CD4-positive, CD25-positive, alpha-beta regulatory T cell (primary cell): ENCODE measurements around the gene FBXW7. TPM values are rescaled to one million over a fixed set of nuclear protein-coding genes. Genes with fewer than 3 reads are reported as not detected.

Experiments used
- ATAC-seq, 2 donors: fragments of 150-1000 bp; cut with Tn5 transposase; one replicate each; pipeline ENCODE4 v1.10.0; 2021; ENCODE audit warnings: low read depth in 2 of 2, moderate number of reproducible peaks in 2 of 2, moderate library complexity in 1 of 2
- DNase-seq, 3 donors: peaks; one replicate each; pipeline versions ENCODE4 v3.0.0 to v3.0.0-alpha.2; 2012 to 2022; ENCODE audit warnings: mixed read lengths in 1 of 3
- H3K27ac ChIP-seq: one replicate; pipeline ENCODE4 v1.7.0; 2013; ENCODE audit warnings: mild to moderate bottlenecking, low read length; ENCODE audit not compliant: insufficient read depth, poor library complexity, severe bottlenecking
- H3K27me3 ChIP-seq: one replicate; pipeline ENCODE4 v1.7.0; 2013; ENCODE audit warnings: low read length; ENCODE audit not compliant: control insufficient read depth, insufficient read depth
- H3K36me3 ChIP-seq: one replicate; pipeline ENCODE4 v1.7.0; 2013; ENCODE audit warnings: mild to moderate bottlenecking, low read length, moderate library complexity; ENCODE audit not compliant: control insufficient read depth, insufficient read depth
- H3K4me1 ChIP-seq: 2 replicates; pipeline ENCODE4 v1.7.0; 2013; ENCODE audit warnings: mild to moderate bottlenecking, low read length; ENCODE audit not compliant: insufficient read depth, control insufficient read depth, poor library complexity, severe bottlenecking
- H3K4me3 ChIP-seq: one replicate; pipeline ENCODE4 v1.7.0; 2013; ENCODE audit warnings: low read depth, mild to moderate bottlenecking, low read length, moderate library complexity
- H3K9me3 ChIP-seq, 2 experiments: 1 replicate in 1 of 2; 2 replicates in 1 of 2; pipeline ENCODE4 v1.7.0; 2013; ENCODE audit warnings: low read length in 2 of 2, mild to moderate bottlenecking in 1 of 2, moderate library complexity in 1 of 2; ENCODE audit not compliant: control insufficient read depth in 2 of 2
- H3K27ac Mint-ChIP-seq, 3 donors: one replicate each; pipeline ENCODE4 v1.8.0; 2020 to 2022; ENCODE audit warnings: mild to moderate bottlenecking in 3 of 3, mixed read lengths in 3 of 3, moderate library complexity in 2 of 3
- H3K27me3 Mint-ChIP-seq: one replicate; pipeline ENCODE4 v1.8.0; 2022; ENCODE audit warnings: mild to moderate bottlenecking, mixed read lengths
- H3K36me3 Mint-ChIP-seq: one replicate; pipeline ENCODE4 v1.8.0; 2020; ENCODE audit warnings: mixed read lengths
- H3K4me1 Mint-ChIP-seq, 4 donors: one replicate each; pipeline ENCODE4 v1.8.0; 2020 to 2022; ENCODE audit warnings: mixed read lengths in 4 of 4, mild to moderate bottlenecking in 1 of 4
- H3K4me3 Mint-ChIP-seq, 4 donors: one replicate each; pipeline ENCODE4 v1.8.0; 2020 to 2022; ENCODE audit warnings: mild to moderate bottlenecking in 4 of 4, mixed read lengths in 4 of 4, moderate library complexity in 3 of 4
- H3K9me3 Mint-ChIP-seq, 7 donors: one replicate each; pipeline ENCODE4 v1.8.0; 2020 to 2022; ENCODE audit warnings: mixed read lengths in 7 of 7, mild to moderate bottlenecking in 3 of 7, moderate library complexity in 2 of 7
- polyA plus RNA-seq, 4 donors: library from polyadenylated mRNA; unstranded; fragments of 300-500 nt; fragmentation: Illumina TruSeq; gene quantifications; one replicate each; pipeline ENCODE4 v1.2.3, GENCODE V29; 2021
- total RNA-seq: library from RNA; stranded (reverse); gene quantifications from one replicate; pipeline ENCODE4 v1.2.3, GENCODE V29; 2022

The FBXW7 gene
- total and polyA plus RNA-seq, 5 donors from 2014 or later = 43.8 to 146 (median 49.1) TPM

GRCh38 chr4:152289541-152289940 is 246.4 kb downstream of the FBXW7 start:
- H3K36me3 ChIP-seq = no peaks in the 10 kb centered on the region
- ATAC-seq (no peak), DNase-seq (no peak)
- Mint-ChIP-seq H3K4me1 (peaks cover 0 to 3% (median 0%) of the 10 kb centered on the region in 4 donors), H3K27me3 (peaks cover 16% of the 10 kb centered on the region), H3K27ac (peak overlapping the region in 1 of 3 donors; percentile 26), H3K9me3 (peaks cover 0 to 2% (median 0%) of the 10 kb centered on the region in 7 donors), H3K4me3 (no peak overlapping the region), H3K36me3 (peaks cover 4% of the 10 kb centered on the region)
- no peaks in the 10 kb centered on the region for H3K4me1 ChIP-seq
- no peaks in the 10 kb centered on the region for H3K9me3 ChIP-seq
- H3K27ac ChIP-seq = no peak overlapping the region
- no peak overlapping the region for H3K4me3 ChIP-seq
- H3K27me3 ChIP-seq = no peaks in the 10 kb centered on the region

DNA sequence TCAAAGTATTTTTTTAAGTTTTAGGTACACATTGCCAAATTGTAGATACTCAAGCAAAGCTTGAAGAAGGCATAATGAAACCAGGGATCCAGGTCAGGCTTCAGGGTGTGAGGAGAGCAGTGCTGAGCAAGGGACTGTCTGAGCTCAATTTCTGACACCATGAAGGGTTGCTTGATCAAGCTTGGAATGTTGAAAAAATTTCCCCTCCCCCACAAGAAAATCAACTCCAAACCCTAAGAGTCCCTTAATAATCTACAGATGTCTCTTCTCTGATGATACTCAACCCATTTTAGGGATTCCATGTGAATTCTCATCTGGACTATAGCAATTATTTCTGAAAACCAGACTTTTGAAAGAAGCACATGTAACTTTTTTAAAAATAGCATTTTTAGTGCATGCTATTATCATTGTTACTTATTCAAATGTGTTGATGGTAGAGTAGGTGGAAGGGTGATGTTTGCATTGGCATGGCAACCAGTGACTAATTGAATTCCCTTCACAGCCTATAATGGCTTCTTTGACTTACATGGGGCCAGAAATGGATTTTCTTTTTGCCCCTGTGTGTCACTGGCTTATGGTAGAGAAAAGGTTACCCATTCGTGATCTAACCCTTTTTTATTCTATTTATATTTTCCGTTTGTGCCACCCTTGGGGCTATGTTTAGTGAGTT is 252.0 kb downstream of the FBXW7 start:
- no peak overlapping the region for H3K27ac ChIP-seq
- DNase-seq (no peak), ATAC-seq (no peak)
- Mint-ChIP-seq H3K9me3 (peaks cover 0 to 2% (median 0%) of the 10 kb centered on the region in 7 donors), H3K27me3 (peaks cover 9% of the 10 kb centered on the region), H3K4me3 (no peak overlapping the region), H3K27ac (peak overlapping the region in 1 of 3 donors; percentile 77), H3K4me1 (peaks cover 0 to 32% (median 11%) of the 10 kb centered on the region in 4 donors), H3K36me3 (peaks cover 14% of the 10 kb centered on the region)
- no peaks in the 10 kb centered on the region for H3K27me3 ChIP-seq
- H3K4me1 ChIP-seq = peaks cover 14% of the 10 kb centered on the region
- H3K36me3 ChIP-seq = no peaks in the 10 kb centered on the region
- no peak overlapping the region for H3K4me3 ChIP-seq
- H3K9me3 ChIP-seq = no peaks in the 10 kb centered on the region

GRCh38 chr4:152281822-152282221 is 254.1 kb downstream of the FBXW7 start:
- peak in 1 of 2 donors; percentile 33 for ATAC-seq
- no peak overlapping the region for H3K4me3 ChIP-seq
- peak in 1 of 3 donors; percentile 66 for DNase-seq
- Mint-ChIP-seq H3K4me3 (peak overlapping the region in 2 of 4 donors; percentile 66 to 67), H3K27me3 (no peaks in the 10 kb centered on the region), H3K4me1 (peaks cover 0 to 32% (median 11%) of the 10 kb centered on the region in 4 donors), H3K36me3 (peaks cover 11% of the 10 kb centered on the region), H3K27ac (peak overlapping the region in 2 of 3 donors; percentile 52 to 86), H3K9me3 (peaks cover 0 to 3% (median 0%) of the 10 kb centered on the region in 7 donors)
- no peaks in the 10 kb centered on the region for H3K36me3 ChIP-seq
- no peaks in the 10 kb centered on the region for H3K27me3 ChIP-seq
- H3K9me3 ChIP-seq = no peaks in the 10 kb centered on the region
- no peak overlapping the region for H3K27ac ChIP-seq
- peaks cover 14% of the 10 kb centered on the region for H3K4me1 ChIP-seq

GRCh38 chr4:152281211-152281610 is 254.7 kb downstream of the FBXW7 start:
- peaks cover 0 to 34% (median 11%) of the 10 kb centered on the region in 4 donors for H3K4me1 Mint-ChIP-seq

GRCh38 chr4:152279234-152279566 is 256.7 kb downstream of the FBXW7 start:
- ATAC-seq (no peak), DNase-seq (no peak)
- H3K27ac Mint-ChIP-seq = peak overlapping the region in 1 of 3 donors; percentile 55
- peaks cover 14% of the 10 kb centered on the region for H3K4me1 ChIP-seq
- H3K36me3 Mint-ChIP-seq = peaks cover 11% of the 10 kb centered on the region
- H3K27me3 Mint-ChIP-seq = no peaks in the 10 kb centered on the region
- H3K27ac ChIP-seq = no peak overlapping the region
- no peak overlapping the region for H3K4me3 Mint-ChIP-seq
- peaks cover 0 to 34% (median 11%) of the 10 kb centered on the region in 4 donors for H3K4me1 Mint-ChIP-seq
- H3K4me3 ChIP-seq = no peak overlapping the region
- H3K9me3 ChIP-seq = no peaks in the 10 kb centered on the region
- peaks cover 0 to 1% (median 0%) of the 10 kb centered on the region in 7 donors for H3K9me3 Mint-ChIP-seq
- no peaks in the 10 kb centered on the region for H3K27me3 ChIP-seq
- no peaks in the 10 kb centered on the region for H3K36me3 ChIP-seq

More at GRCh38 chr4:152281211-152281610, 254.7 kb downstream of the FBXW7 start:
- Mint-ChIP-seq H3K9me3 (peaks cover 0 to 3% (median 0%) of the 10 kb centered on the region in 7 donors), H3K27ac (peak overlapping the region; percentile 52 to 87 (median 86)), H3K36me3 (peaks cover 11% of the 10 kb centered on the region), H3K4me3 (no peak overlapping the region), H3K27me3 (no peaks in the 10 kb centered on the region)
- ATAC-seq (no peak), DNase-seq (no peak)
- H3K4me1 ChIP-seq = peaks cover 14% of the 10 kb centered on the region
- no peaks in the 10 kb centered on the region for H3K27me3 ChIP-seq
- no peak overlapping the region for H3K4me3 ChIP-seq
- H3K36me3 ChIP-seq = no peaks in the 10 kb centered on the region
- H3K9me3 ChIP-seq = no peaks in the 10 kb centered on the region
- H3K27ac ChIP-seq = no peak overlapping the region

DNA sequence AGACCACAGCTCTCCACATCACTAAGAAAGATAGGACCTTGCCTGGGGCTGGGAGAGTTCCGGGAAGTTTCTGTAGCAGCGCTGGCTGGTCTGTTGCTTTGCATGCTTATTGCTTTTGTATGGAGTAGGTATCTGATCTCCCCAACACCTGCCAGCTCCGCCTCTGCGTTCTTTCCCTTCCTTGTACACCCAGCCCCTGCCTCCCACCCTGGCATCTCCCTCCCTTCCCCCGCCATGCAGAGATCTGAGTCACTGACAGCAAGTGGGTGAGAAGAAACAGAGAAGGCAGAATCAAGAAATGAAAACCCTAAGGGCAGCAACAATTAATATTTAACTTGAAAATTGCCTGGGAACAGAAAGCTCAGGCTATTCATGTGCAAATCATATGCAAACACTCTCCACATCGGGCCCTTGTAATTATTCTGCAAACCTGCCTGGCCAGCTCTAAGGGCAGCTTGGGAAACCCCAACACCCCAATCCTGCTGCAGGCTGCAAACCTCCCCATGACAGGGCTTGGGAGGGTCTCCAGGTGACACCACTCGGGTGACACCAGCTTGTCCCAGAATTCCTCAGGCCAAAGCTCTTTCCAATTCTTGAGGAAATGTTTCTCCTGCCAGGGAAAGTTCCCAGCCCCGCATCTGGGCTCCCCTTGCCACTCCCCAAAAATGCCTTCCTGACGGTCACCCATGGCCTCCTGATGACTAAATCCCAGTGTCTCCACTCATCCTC is 257.2 kb downstream of the FBXW7 start:
- Mint-ChIP-seq H3K27me3 (no peaks in the 10 kb centered on the region), H3K27ac (peak overlapping the region in 1 of 3 donors; percentile 55), H3K9me3 (peaks cover 0 to 1% (median 0%) of the 10 kb centered on the region in 7 donors), H3K4me1 (peaks cover 0 to 34% (median 11%) of the 10 kb centered on the region in 4 donors), H3K4me3 (no peak overlapping the region), H3K36me3 (peaks cover 11% of the 10 kb centered on the region)
- H3K27me3 ChIP-seq = no peaks in the 10 kb centered on the region
- DNase-seq (no peak), ATAC-seq (no peak)
- no peaks in the 10 kb centered on the region for H3K36me3 ChIP-seq
- no peak overlapping the region for H3K27ac ChIP-seq
- H3K4me1 ChIP-seq = peaks cover 14% of the 10 kb centered on the region
- H3K4me3 ChIP-seq = no peak overlapping the region
- H3K9me3 ChIP-seq = no peaks in the 10 kb centered on the region

- H3K9me3 Mint-ChIP-seq = peaks cover 0 to 1% (median 0%) of the 10 kb centered on the region in 7 donors
- H3K4me1 Mint-ChIP-seq = peaks cover 0 to 31% (median 11%) of the 10 kb centered on the region in 4 donors
- H3K9me3 ChIP-seq = no peaks in the 10 kb centered on the region
- H3K4me1 ChIP-seq = peaks cover 14% of the 10 kb centered on the region
- H3K4me3 ChIP-seq = no peak overlapping the region
- ATAC-seq (no peak), DNase-seq (no peak)
- H3K27me3 ChIP-seq = no peaks in the 10 kb centered on the region
- H3K27me3 Mint-ChIP-seq = no peaks in the 10 kb centered on the region
- no peak overlapping the region for H3K4me3 Mint-ChIP-seq
- peak overlapping the region in 1 of 3 donors; percentile 20 for H3K27ac Mint-ChIP-seq
- H3K27ac ChIP-seq = no peak overlapping the region
- peaks cover 8% of the 10 kb centered on the region for H3K36me3 Mint-ChIP-seq
- H3K36me3 ChIP-seq = no peaks in the 10 kb centered on the region
Observed at GRCh38 chr4:152278172-152278504, 257.8 kb downstream of the FBXW7 start.
